H9 (cell line): ENCODE results near the gene CAMSAP2. TPM values are rescaled to one million over a fixed set of nuclear protein-coding genes. Genes with fewer than 3 reads are reported as not detected.

Source experiments
- DNase-seq: peaks from one replicate; pipeline ENCODE4 v3.0.0-alpha.2; 2017
- H2AFZ ChIP-seq: one replicate; pipeline ENCODE4 v1.6.1; 2013; ENCODE audit warnings: mild to moderate bottlenecking, low read length, control low read depth, moderate library complexity
- H2AK5ac ChIP-seq: 2 replicates; pipeline ENCODE4 v1.6.1; 2013; ENCODE audit warnings: low read length, control low read depth, mixed read lengths; ENCODE audit not compliant: insufficient read length
- H2BK120ac ChIP-seq: one replicate; pipeline ENCODE4 v1.6.1; 2013; ENCODE audit warnings: low read depth, mild to moderate bottlenecking, low read length, control low read depth, inconsistent platforms; ENCODE audit not compliant: poor library complexity, severe bottlenecking
- H2BK12ac ChIP-seq: 2 replicates; pipeline ENCODE4 v1.6.1; 2013; ENCODE audit warnings: low read length, control low read depth, mixed read lengths, low read depth; ENCODE audit not compliant: insufficient read length
- H2BK15ac ChIP-seq: 2 replicates; pipeline ENCODE4 v1.6.1; 2013; ENCODE audit warnings: low read depth, low read length, control low read depth
- H2BK20ac ChIP-seq: one replicate; pipeline ENCODE4 v1.6.1; 2013; ENCODE audit warnings: low read depth, mild to moderate bottlenecking, low read length, control low read depth, inconsistent platforms; ENCODE audit not compliant: poor library complexity, severe bottlenecking
- H2BK5ac ChIP-seq: 2 replicates; pipeline ENCODE4 v1.6.1; 2013; ENCODE audit warnings: low read length, control low read depth, mixed read lengths; ENCODE audit not compliant: insufficient read length
- H3K14ac ChIP-seq: 2 replicates; pipeline ENCODE4 v1.6.1; 2013; ENCODE audit warnings: low read length, control low read depth; ENCODE audit not compliant: insufficient read depth
- H3K18ac ChIP-seq: 2 replicates; pipeline ENCODE4 v1.6.1; 2013; ENCODE audit warnings: low read depth, mild to moderate bottlenecking, mixed read lengths, low read length, control low read depth; ENCODE audit not compliant: insufficient read length
- H3K23ac ChIP-seq: 2 replicates; pipeline ENCODE4 v1.6.1; 2013; ENCODE audit warnings: low read length, control low read depth, mixed read lengths, low read depth; ENCODE audit not compliant: insufficient read length
- H3K23me2 ChIP-seq: 2 replicates; pipeline ENCODE4 v1.6.1; 2013; ENCODE audit warnings: low read depth, mild to moderate bottlenecking, mixed read lengths, low read length, control low read depth; ENCODE audit not compliant: insufficient read length, poor library complexity, severe bottlenecking
- H3K27ac ChIP-seq: 2 replicates; pipeline ENCODE4 v1.5.1; 2013; ENCODE audit warnings: low read length, control low read depth, mixed read lengths, low read depth; ENCODE audit not compliant: insufficient read length
- H3K27me3 ChIP-seq: 2 replicates; pipeline ENCODE4 v1.6.1; 2013; ENCODE audit warnings: low read length, control low read depth, inconsistent platforms; ENCODE audit not compliant: insufficient read depth
- H3K4ac ChIP-seq: 2 replicates; pipeline ENCODE4 v1.6.1; 2013; ENCODE audit warnings: low read depth, mild to moderate bottlenecking, control low read depth, inconsistent platforms, low read length, moderate library complexity
- H3K4me1 ChIP-seq: 2 replicates; pipeline ENCODE4 v1.6.1; 2013; ENCODE audit warnings: low read length, control low read depth, inconsistent platforms; ENCODE audit not compliant: insufficient read depth
- H3K4me2 ChIP-seq: 2 replicates; pipeline ENCODE4 v1.6.1; 2013; ENCODE audit warnings: low read length, control low read depth, mixed read lengths; ENCODE audit not compliant: insufficient read length, insufficient read depth
- H3K56ac ChIP-seq: 2 replicates; pipeline ENCODE4 v1.6.1; 2013; ENCODE audit warnings: low read depth, mild to moderate bottlenecking, mixed read lengths, low read length, control low read depth; ENCODE audit not compliant: insufficient read length
- H3K79me1 ChIP-seq: 2 replicates; pipeline ENCODE4 v1.6.1; 2013; ENCODE audit warnings: low read depth, mild to moderate bottlenecking, moderate library complexity, low read length, control low read depth, inconsistent platforms; ENCODE audit not compliant: insufficient read depth, poor library complexity, severe bottlenecking
- H3K79me2 ChIP-seq: 2 replicates; pipeline ENCODE4 v1.6.1; 2013; ENCODE audit warnings: low read length, control low read depth, inconsistent platforms; ENCODE audit not compliant: insufficient read depth
- H3K9ac ChIP-seq: 2 replicates; pipeline ENCODE4 v1.6.1; 2013; ENCODE audit warnings: low read length, control low read depth, mixed read lengths; ENCODE audit not compliant: insufficient read length; ENCODE audit errors: extremely low read depth
- H3K9me3 ChIP-seq: one replicate; pipeline ENCODE4 v1.6.1; 2013; ENCODE audit warnings: low read depth, low read length, inconsistent platforms; ENCODE audit not compliant: control insufficient read depth
- H3T11ph ChIP-seq: one replicate; pipeline ENCODE4 v1.6.1; 2013; ENCODE audit warnings: mild to moderate bottlenecking, low read length, control low read depth, inconsistent platforms
- H4K20me1 ChIP-seq: one replicate; pipeline ENCODE4 v1.6.1; 2013; ENCODE audit not compliant: control insufficient read depth, insufficient read length, insufficient read depth
- H4K5ac ChIP-seq: 2 replicates; pipeline ENCODE4 v1.6.1; 2013; ENCODE audit warnings: low read depth, mild to moderate bottlenecking, mixed read lengths, low read length, control low read depth; ENCODE audit not compliant: insufficient read length
- H4K8ac ChIP-seq: replicated peaks from 2 replicates; pipeline ENCODE4 v1.6.1; 2013; ENCODE audit warnings: low read length, control low read depth, mixed read lengths, low read depth; ENCODE audit not compliant: insufficient read length
- H4K91ac ChIP-seq: 2 replicates; pipeline ENCODE4 v1.6.1; 2013; ENCODE audit warnings: low read depth, mild to moderate bottlenecking, moderate library complexity, mixed read lengths, low read length, control low read depth; ENCODE audit not compliant: insufficient read length
- H3K27ac Mint-ChIP-seq, 3 experiments: 2 replicates in 2 of 3; 3 replicates in 1 of 3; pipeline ENCODE4 v1.8.0; 2020 to 2021; ENCODE audit warnings: mixed read lengths in 3 of 3, mild to moderate bottlenecking in 1 of 3, moderate library complexity in 1 of 3
- H3K27me3 Mint-ChIP-seq: 2 replicates; pipeline ENCODE4 v1.8.0; 2021; ENCODE audit warnings: low read depth, mild to moderate bottlenecking, moderate library complexity, mixed read lengths
- H3K36me3 Mint-ChIP-seq, 3 experiments: 2 replicates in 2 of 3; 3 replicates in 1 of 3; pipeline ENCODE4 v1.8.0; 2020 to 2021; ENCODE audit warnings: low read depth in 3 of 3, mixed read lengths in 3 of 3; ENCODE audit not compliant: insufficient read depth in 1 of 3
- H3K4me1 Mint-ChIP-seq, 2 experiments: 2 replicates each; pipeline ENCODE4 v1.8.0; 2020; ENCODE audit warnings: mixed read lengths in 2 of 2
- H3K4me3 Mint-ChIP-seq, 2 experiments: 2 replicates in 1 of 2; 3 replicates in 1 of 2; pipeline ENCODE4 v1.8.0; 2020 to 2021; ENCODE audit warnings: mild to moderate bottlenecking in 2 of 2, mixed read lengths in 2 of 2, moderate library complexity in 1 of 2
- H3K9me3 Mint-ChIP-seq, 2 experiments: 2 replicates in 1 of 2; 3 replicates in 1 of 2; pipeline ENCODE4 v1.8.0; 2020; ENCODE audit warnings: mild to moderate bottlenecking in 2 of 2, mixed read lengths in 2 of 2, moderate library complexity in 1 of 2
- CTCF ChIP-seq: fragments of 200-600 bp; sonication (generic); conservative IDR thresholded peaks from 3 replicates; pipeline ENCODE4 v1.8.0; 2021; ENCODE audit warnings: antibody characterized with exemption, mild to moderate bottlenecking
- WGBS: extraction: QIAGEN DNeasy Blood & Tissue Kit; methylation state at CpG from one replicate; pipeline ENCODE4 v1.1.7; 2013; ENCODE audit warnings: missing lambda C conversion rate, low lambda C conversion rate, mixed read lengths; ENCODE audit not compliant: insufficient read length; ENCODE audit errors: extremely low coverage; 5-methylcytosine and 5-hydroxymethylcytosine counted together
- total RNA-seq: library from RNA; stranded (reverse); gene quantifications from 2 replicates; pipeline ENCODE4 v1.2.1, GENCODE V29; 2021

CAMSAP2 gene
- total RNA-seq, 1 experiment from 2014 or later, result 33.7 TPM

- no peak overlapping the region for H2BK15ac ChIP-seq
- no peak overlapping the region for H2BK20ac ChIP-seq
- H3K56ac ChIP-seq, result no peak overlapping the region
- H3K14ac ChIP-seq, result no peak overlapping the region
- H2AFZ ChIP-seq, result no peak overlapping the region
- no peaks in the 10 kb centered on the region for H3K23me2 ChIP-seq
- H3K4ac ChIP-seq, result no peak overlapping the region
- no peak overlapping the region for H3T11ph ChIP-seq
- H2BK120ac ChIP-seq, result no peak overlapping the region
- H4K20me1 ChIP-seq, result peaks cover 2% of the 10 kb centered on the region
- Mint-ChIP-seq H3K4me1 (peaks cover 31 to 38% of the 10 kb centered on the region in 2 experiments), H3K4me3 (no peak overlapping the region), H3K27me3 (no peaks in the 10 kb centered on the region), H3K27ac (peak overlapping the region in 2 of 3 experiments; percentile 77 to 82; a peak in 1 of 7 replicates), H3K9me3 (no peaks in the 10 kb centered on the region; a peak in 1 of 5 replicates), H3K36me3 (peaks cover 28 to 55% (median 52%) of the 10 kb centered on the region in 3 experiments; a peak in 6 of 7 replicates)
- peaks cover 15% of the 10 kb centered on the region; the same call in 1 of the 2 replicates for H3K79me2 ChIP-seq
- H3K79me1 ChIP-seq, result peaks cover 7% of the 10 kb centered on the region
- no CpG with 5 or more reads among the region's 3 CpGs for WGBS
- no peak overlapping the region for H3K23ac ChIP-seq
- H3K9ac ChIP-seq, result no peak overlapping the region
- no peak overlapping the region for H4K8ac ChIP-seq
- peaks cover 9% of the 10 kb centered on the region; the same call in 1 of the 2 replicates for H3K4me1 ChIP-seq
- no peak for TF ChIP-seq CTCF
- no peak overlapping the region for H3K18ac ChIP-seq
- no peak overlapping the region for H3K27ac ChIP-seq
- H3K27me3 ChIP-seq, result no peaks in the 10 kb centered on the region
- DNase-seq, result no peak
- H4K91ac ChIP-seq, result no peak overlapping the region
- H2AK5ac ChIP-seq, result no peak overlapping the region
- H3K4me2 ChIP-seq, result no peak overlapping the region
- H2BK12ac ChIP-seq, result no peak overlapping the region
- no peak overlapping the region for H4K5ac ChIP-seq
- H3K9me3 ChIP-seq, result no peaks in the 10 kb centered on the region
- no peak overlapping the region for H2BK5ac ChIP-seq
Observed at GRCh38 chr1:200899015-200899386, 160.3 kb downstream of the CAMSAP2 start.
